PFSK-1 (cell line): ENCODE results near the gene ARPC4.

Source experiments
- FOXP2 ChIP-seq: optimal IDR thresholded peaks from 2 replicates; pipeline ENCODE3; 2011; ENCODE audit warnings: borderline replicate concordance, control low read depth, inconsistent platforms; ENCODE audit not compliant: insufficient read depth; ENCODE audit errors: extremely low read length, extremely low read depth
- POLR2AphosphoS5 ChIP-seq: IDR thresholded peaks from 2 replicates; pipeline ENCODE4 v1.6.1; 2012; ENCODE audit warnings: low read depth, mild to moderate bottlenecking, control low read depth, low read length, moderate library complexity
- REST ChIP-seq, 2 experiments: IDR thresholded peaks; 2 replicates each; pipeline versions ENCODE4 v1.6.1 to v1.8.0; 2011 to 2012; ENCODE audit warnings: low read depth in 2 of 2, low read length in 2 of 2, control low read depth in 1 of 2, inconsistent platforms in 1 of 2, mild to moderate bottlenecking in 1 of 2, moderate library complexity in 1 of 2; ENCODE audit not compliant: insufficient read depth in 1 of 2
- SIN3A ChIP-seq: IDR thresholded peaks from 2 replicates; pipeline ENCODE4 v1.6.1; 2012; ENCODE audit warnings: mild to moderate bottlenecking, low read length, moderate library complexity, borderline replicate concordance; ENCODE audit not compliant: insufficient read depth

DNA sequence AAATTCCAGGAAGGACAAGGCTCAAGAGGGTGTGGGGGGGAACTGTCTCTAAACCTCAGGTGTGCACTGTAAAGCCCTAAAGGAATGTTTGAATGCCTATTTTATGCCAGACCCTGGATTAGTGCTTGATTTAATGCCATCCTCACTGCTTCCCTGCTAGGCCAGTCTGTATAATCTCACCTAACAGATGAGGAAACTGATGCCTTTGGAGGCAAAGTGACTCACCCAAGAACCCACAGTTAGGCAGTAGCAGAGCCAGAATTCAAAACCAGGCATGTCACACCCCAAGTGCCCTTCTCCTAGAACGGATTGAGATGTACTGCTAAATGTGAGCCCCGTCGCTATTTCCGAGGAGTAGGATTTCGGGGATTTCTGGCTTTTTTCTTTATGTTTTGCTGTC, 31.0 kb upstream of the ARPC4 start:
- TF ChIP-seq FOXP2: no peak
- no peak for TF ChIP-seq REST (IDR thresholded peaks at IDR 0.05; ENCODE audit: insufficient read depth in 1 of 2, low read depth in 2 of 2, low read length in 2 of 2)
- TF ChIP-seq SIN3A: no peak
- no peak for TF ChIP-seq POLR2AphosphoS5
